Activated naive CD8-positive, alpha-beta T cell treated with anti-CD3 and anti-CD28 coated beads, Interleukin-2, amount 10 ng/mL, durations not matched to agents 7 days and 5 days (primary cell): ENCODE results near the gene DMD. TPM values are rescaled to one million over a fixed set of nuclear protein-coding genes. Genes with fewer than 3 reads are reported as not detected.
"Not testable (repeated sequence)": the region's sequence is repeated elsewhere in the genome, so short reads cannot be mapped to it uniquely, and the experiment has no call there.

ENCODE experiments used
- ATAC-seq: fragments of 150-1000 bp; cut with Tn5 transposase; one replicate; pipeline ENCODE4 v1.10.0; 2021; ENCODE audit warnings: low read depth, moderate library complexity
- POLR2A ChIA-PET: fragments of 350-600 bp; sonication (Branson Sonifier 250); formaldehyde crosslinking; loops from one replicate; lab custom pipeline; 2021; ENCODE audit warnings: antibody characterized with exemption; lab: Charles Lee
- DNase-seq: peaks from one replicate; pipeline ENCODE4 v3.0.0; 2021
- H3K27ac Mint-ChIP-seq: one replicate; pipeline ENCODE4 v1.8.0; 2022; ENCODE audit warnings: mild to moderate bottlenecking, mixed read lengths
- H3K27me3 Mint-ChIP-seq: one replicate; pipeline ENCODE4 v1.8.0; 2022; ENCODE audit warnings: mild to moderate bottlenecking, moderate library complexity, mixed read lengths
- H3K36me3 Mint-ChIP-seq: one replicate; pipeline ENCODE4 v1.8.0; 2021; ENCODE audit warnings: mild to moderate bottlenecking, mixed read lengths
- H3K4me1 Mint-ChIP-seq: one replicate; pipeline ENCODE4 v1.8.0; 2021; ENCODE audit warnings: mixed read lengths
- H3K4me3 Mint-ChIP-seq: one replicate; pipeline ENCODE4 v1.8.0; 2022; ENCODE audit warnings: mild to moderate bottlenecking, moderate library complexity, mixed read lengths
- H3K9me3 Mint-ChIP-seq: one replicate; pipeline ENCODE4 v1.8.0; 2021; ENCODE audit warnings: mixed read lengths
- total RNA-seq, 2 experiments: library from RNA; stranded (reverse); gene quantifications; one replicate each; pipeline ENCODE4 v1.2.3, GENCODE V29; 2021

The DMD gene
- total RNA-seq, 2 experiments from 2014 or later, result 0.17 TPM; not detected in 1

GRCh38 chrX:31969714-31970113, 1241.6 kb downstream of the DMD start:
- H3K27me3 Mint-ChIP-seq, result no peaks in the 10 kb centered on the region
- H3K27ac Mint-ChIP-seq, result no peak overlapping the region
- no peaks in the 10 kb centered on the region for H3K9me3 Mint-ChIP-seq
- H3K4me1 Mint-ChIP-seq, result no peaks in the 10 kb centered on the region
- H3K36me3 Mint-ChIP-seq, result no peaks in the 10 kb centered on the region
- POLR2A ChIA-PET, result no interaction called here
- no peak overlapping the region for H3K4me3 Mint-ChIP-seq
- no peak for ATAC-seq
- no peak for DNase-seq

GRCh38 chrX:31962256-31962655, 1249.1 kb downstream of the DMD start:
- ATAC-seq, result no peak
- Mint-ChIP-seq H3K36me3 (no peaks in the 10 kb centered on the region), H3K27me3 (no peaks in the 10 kb centered on the region), H3K9me3 (no peaks in the 10 kb centered on the region), H3K4me3 (no peak overlapping the region), H3K27ac (no peak overlapping the region), H3K4me1 (no peaks in the 10 kb centered on the region)
- POLR2A ChIA-PET, result no interaction called here
- DNase-seq, result no peak

- no peak overlapping the region for H3K27ac Mint-ChIP-seq
- no peaks in the 10 kb centered on the region for H3K27me3 Mint-ChIP-seq
- no peaks in the 10 kb centered on the region for H3K4me1 Mint-ChIP-seq
- ATAC-seq, result no peak
- DNase-seq, result no peak
- no peaks in the 10 kb centered on the region for H3K9me3 Mint-ChIP-seq
- H3K4me3 Mint-ChIP-seq, result no peak overlapping the region
- no peaks in the 10 kb centered on the region for H3K36me3 Mint-ChIP-seq
- POLR2A ChIA-PET, result no interaction called here
These were observed 1276.4 kb downstream of the DMD start for GRCh38 chrX:31934842-31935370.

- POLR2A ChIA-PET, result no interaction called here
- Mint-ChIP-seq H3K36me3 (no peaks in the 10 kb centered on the region), H3K27me3 (no peaks in the 10 kb centered on the region), H3K4me3 (no peak overlapping the region), H3K4me1 (no peaks in the 10 kb centered on the region), H3K9me3 (no peaks in the 10 kb centered on the region), H3K27ac (no peak overlapping the region)
- DNase-seq, result no peak
- ATAC-seq, result no peak
These were observed 1277.3 kb downstream of the DMD start for GRCh38 chrX:31934015-31934414.

- no peak overlapping the region for H3K4me3 Mint-ChIP-seq
- POLR2A ChIA-PET, result no interaction called here
- no peaks in the 10 kb centered on the region for H3K4me1 Mint-ChIP-seq
- ATAC-seq (no peak), DNase-seq (no peak)
- H3K27me3 Mint-ChIP-seq, result no peaks in the 10 kb centered on the region
- no peaks in the 10 kb centered on the region for H3K9me3 Mint-ChIP-seq
- no peaks in the 10 kb centered on the region for H3K36me3 Mint-ChIP-seq
- H3K27ac Mint-ChIP-seq, result no peak overlapping the region
These were observed 1278.6 kb downstream of the DMD start for GRCh38 chrX:31932769-31933168.

GRCh38 chrX:31932320-31932719, 1279.0 kb downstream of the DMD start:
- H3K27me3 Mint-ChIP-seq, DNase-seq, H3K36me3 Mint-ChIP-seq, H3K4me1 Mint-ChIP-seq, H3K27ac Mint-ChIP-seq, POLR2A ChIA-PET, ATAC-seq, H3K9me3 Mint-ChIP-seq, H3K4me3 Mint-ChIP-seq: not testable (repeated sequence)

- no peak for ATAC-seq
- no peaks in the 10 kb centered on the region for H3K36me3 Mint-ChIP-seq
These were observed 1280.1 kb downstream of the DMD start for GRCh38 chrX:31931225-31931624.

GRCh38 chrX:31929366-31929765, 1282.0 kb downstream of the DMD start:
- no peak for DNase-seq
- Mint-ChIP-seq H3K4me3 (no peak overlapping the region), H3K9me3 (no peaks in the 10 kb centered on the region), H3K4me1 (no peaks in the 10 kb centered on the region), H3K27me3 (no peaks in the 10 kb centered on the region), H3K27ac (no peak overlapping the region), H3K36me3 (no peaks in the 10 kb centered on the region)
- POLR2A ChIA-PET, result no interaction called here
- no peak for ATAC-seq

More at GRCh38 chrX:31931225-31931624, 1280.1 kb downstream of the DMD start:
- POLR2A ChIA-PET, result no interaction called here
- no peaks in the 10 kb centered on the region for H3K4me1 Mint-ChIP-seq
- no peak overlapping the region for H3K27ac Mint-ChIP-seq
- H3K27me3 Mint-ChIP-seq, result no peaks in the 10 kb centered on the region
- H3K4me3 Mint-ChIP-seq, result no peak overlapping the region
- no peaks in the 10 kb centered on the region for H3K9me3 Mint-ChIP-seq
- no peak for DNase-seq

- no peaks in the 10 kb centered on the region for H3K27me3 Mint-ChIP-seq
- H3K36me3 Mint-ChIP-seq, result no peaks in the 10 kb centered on the region
- no peaks in the 10 kb centered on the region for H3K9me3 Mint-ChIP-seq
- ATAC-seq, result no peak
- H3K4me3 Mint-ChIP-seq, result no peak overlapping the region
- H3K27ac Mint-ChIP-seq, result no peak overlapping the region
- H3K4me1 Mint-ChIP-seq, result no peaks in the 10 kb centered on the region
- POLR2A ChIA-PET, result no interaction called here
- DNase-seq, result no peak
These were observed 1290.1 kb downstream of the DMD start for GRCh38 chrX:31921236-31921635.

- Mint-ChIP-seq H3K9me3 (no peaks in the 10 kb centered on the region), H3K27me3 (no peaks in the 10 kb centered on the region), H3K4me3 (no peak overlapping the region), H3K4me1 (no peaks in the 10 kb centered on the region), H3K36me3 (no peaks in the 10 kb centered on the region), H3K27ac (no peak overlapping the region)
- no peak for ATAC-seq
- POLR2A ChIA-PET, result no interaction called here
- DNase-seq, result no peak
These were observed 1301.3 kb downstream of the DMD start for GRCh38 chrX:31909850-31910572.

GRCh38 chrX:31894152-31894551, 1317.2 kb downstream of the DMD start:
- no peak for ATAC-seq
- POLR2A ChIA-PET, result no interaction called here
- Mint-ChIP-seq H3K4me1 (no peaks in the 10 kb centered on the region), H3K9me3 (no peaks in the 10 kb centered on the region), H3K27ac (no peak overlapping the region), H3K27me3 (no peaks in the 10 kb centered on the region), H3K36me3 (no peaks in the 10 kb centered on the region), H3K4me3 (no peak overlapping the region)
- no peak for DNase-seq

- H3K9me3 Mint-ChIP-seq, result no peaks in the 10 kb centered on the region
- no peaks in the 10 kb centered on the region for H3K4me1 Mint-ChIP-seq
- POLR2A ChIA-PET, result no interaction called here
- no peak for ATAC-seq
- no peak overlapping the region for H3K27ac Mint-ChIP-seq
- no peak for DNase-seq
- H3K27me3 Mint-ChIP-seq, result no peaks in the 10 kb centered on the region
- H3K36me3 Mint-ChIP-seq, result no peaks in the 10 kb centered on the region
- H3K4me3 Mint-ChIP-seq, result no peak overlapping the region
These were observed 1317.8 kb downstream of the DMD start for GRCh38 chrX:31893525-31893924.

- H3K9me3 Mint-ChIP-seq, result no peaks in the 10 kb centered on the region
- no peak for ATAC-seq
- no peak overlapping the region for H3K4me3 Mint-ChIP-seq
- no peak for DNase-seq
- POLR2A ChIA-PET, result no interaction called here
- no peaks in the 10 kb centered on the region for H3K36me3 Mint-ChIP-seq
- no peaks in the 10 kb centered on the region for H3K27me3 Mint-ChIP-seq
- H3K27ac Mint-ChIP-seq, result no peak overlapping the region
- H3K4me1 Mint-ChIP-seq, result no peaks in the 10 kb centered on the region
These were observed 1322.3 kb downstream of the DMD start for GRCh38 chrX:31889088-31889487.

GRCh38 chrX:31884535-31884934, 1326.8 kb downstream of the DMD start:
- ATAC-seq, result no peak
- no peak for DNase-seq
- H3K9me3 Mint-ChIP-seq, result no peaks in the 10 kb centered on the region
- no peak overlapping the region for H3K4me3 Mint-ChIP-seq
- H3K27me3 Mint-ChIP-seq, result no peaks in the 10 kb centered on the region
- no peaks in the 10 kb centered on the region for H3K36me3 Mint-ChIP-seq
- H3K4me1 Mint-ChIP-seq, result no peaks in the 10 kb centered on the region
- POLR2A ChIA-PET, result no interaction called here
- no peak overlapping the region for H3K27ac Mint-ChIP-seq
